ENCODE data around the gene ZNF598. TPM values are rescaled to one million over a fixed set of nuclear protein-coding genes. Genes with fewer than 3 reads are reported as not detected.

Gene ZNF598
- polyA plus RNA-seq, 1 experiment = 8.2 TPM

DNA sequence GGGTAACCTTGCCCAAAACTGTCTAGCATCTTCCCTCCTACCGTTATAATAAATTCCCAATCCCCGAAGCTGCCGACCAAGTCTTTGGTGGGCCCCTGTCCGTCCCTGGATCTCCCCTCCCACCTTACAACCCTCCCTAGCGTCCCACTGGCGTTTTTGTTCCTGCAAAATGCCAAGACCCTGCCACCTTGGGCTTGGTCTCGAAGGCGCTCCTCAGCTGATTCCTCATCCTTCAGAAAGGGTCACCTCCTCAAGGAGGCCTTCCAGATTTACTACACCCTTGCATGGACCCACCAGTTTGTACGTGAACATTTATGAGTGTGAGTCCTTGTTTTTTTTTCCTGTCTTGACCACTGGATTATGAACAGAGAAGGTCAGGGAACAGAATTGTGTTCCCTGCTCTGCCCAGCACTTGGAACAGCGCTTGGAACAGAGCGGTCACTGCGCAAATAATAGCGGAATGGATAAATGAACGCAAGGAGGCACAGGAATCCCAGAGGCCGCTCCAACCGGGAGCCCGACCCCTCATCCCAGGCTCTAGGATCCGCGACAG, 26.6 kb downstream of the ZNF598 start:
- no peak overlapping the region for H3K27ac ChIP-seq (ENCODE audit: low read depth, low read length)
- ChIA-PET POLR2A (interaction anchor here (0.6 to 3.6 kb wide), 3 partner anchors 11 to 272 kb away, joined by 5 to 14 read pairs (median 6); partner anchors contain the start of genes RPS2 and TBL3), CTCF (interaction anchor here (0.6 to 1.0 kb wide), 2 partner anchors 135 to 157 kb away, joined by 4 to 5 read pairs; no protein-coding TSS in a partner anchor)
- TF ChIP-seq, protein P1, sequence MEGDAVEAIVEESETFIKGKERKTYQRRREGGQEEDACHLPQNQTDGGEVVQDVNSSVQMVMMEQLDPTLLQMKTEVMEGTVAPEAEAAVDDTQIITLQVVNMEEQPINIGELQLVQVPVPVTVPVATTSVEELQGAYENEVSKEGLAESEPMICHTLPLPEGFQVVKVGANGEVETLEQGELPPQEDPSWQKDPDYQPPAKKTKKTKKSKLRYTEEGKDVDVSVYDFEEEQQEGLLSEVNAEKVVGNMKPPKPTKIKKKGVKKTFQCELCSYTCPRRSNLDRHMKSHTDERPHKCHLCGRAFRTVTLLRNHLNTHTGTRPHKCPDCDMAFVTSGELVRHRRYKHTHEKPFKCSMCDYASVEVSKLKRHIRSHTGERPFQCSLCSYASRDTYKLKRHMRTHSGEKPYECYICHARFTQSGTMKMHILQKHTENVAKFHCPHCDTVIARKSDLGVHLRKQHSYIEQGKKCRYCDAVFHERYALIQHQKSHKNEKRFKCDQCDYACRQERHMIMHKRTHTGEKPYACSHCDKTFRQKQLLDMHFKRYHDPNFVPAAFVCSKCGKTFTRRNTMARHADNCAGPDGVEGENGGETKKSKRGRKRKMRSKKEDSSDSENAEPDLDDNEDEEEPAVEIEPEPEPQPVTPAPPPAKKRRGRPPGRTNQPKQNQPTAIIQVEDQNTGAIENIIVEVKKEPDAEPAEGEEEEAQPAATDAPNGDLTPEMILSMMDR (IDR thresholded peaks at IDR 0.05; ENCODE audit: low read depth, low read length) = no peak
- peaks cover 36% of the 10 kb centered on the region for H3K27me3 ChIP-seq (ENCODE audit: control insufficient read depth, insufficient read depth, low read length)
- H3K9me3 ChIP-seq (ENCODE audit: control insufficient read depth, insufficient read depth, low read length) = peaks cover 3% of the 10 kb centered on the region; the same call in 1 of the 2 replicates
- no peak for DNase-seq (ENCODE audit: low read depth, low spot score)
- H3K4me3 ChIP-seq (ENCODE audit: low read depth, low read length) = peak overlapping the region; percentile 65

DNA sequence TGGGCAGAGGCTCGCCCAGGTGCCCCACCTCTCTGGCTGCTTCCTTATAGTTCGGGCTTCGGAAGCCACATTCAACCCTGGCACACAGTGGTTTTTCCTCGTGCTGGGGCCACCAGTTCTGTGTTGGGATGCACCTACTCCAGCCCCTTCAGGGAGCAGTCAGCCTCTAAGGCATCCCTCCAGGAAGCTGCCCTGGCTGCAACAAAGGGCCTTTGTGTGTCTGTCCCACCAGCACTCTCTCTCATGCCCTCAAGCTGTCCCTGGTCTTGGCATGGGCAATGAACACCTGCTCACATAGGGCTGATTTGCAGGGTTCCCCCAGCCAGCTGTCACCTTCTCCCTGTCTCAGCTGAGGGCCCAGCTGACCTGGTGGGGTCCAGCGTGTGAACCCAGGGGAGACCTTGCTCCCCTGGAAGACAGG, 27.6 kb downstream of the ZNF598 start:
- TF ChIP-seq, protein P1 (IDR thresholded peaks at IDR 0.05; ENCODE audit: low read depth, low read length) = no peak
- no peak for DNase-seq (ENCODE audit: low read depth, low spot score)
- H3K9me3 ChIP-seq (ENCODE audit: control insufficient read depth, insufficient read depth, low read length) = peaks cover 3% of the 10 kb centered on the region; the same call in 1 of the 2 replicates
- H3K27me3 ChIP-seq (ENCODE audit: control insufficient read depth, insufficient read depth, low read length) = peaks cover 36% of the 10 kb centered on the region
- H3K27ac ChIP-seq (ENCODE audit: low read depth, low read length) = no peak overlapping the region
- ChIA-PET CTCF (no interaction called here), POLR2A (interaction anchor here (0.6 to 3.6 kb wide), 3 partner anchors 13 to 174 kb away, joined by 3 to 14 read pairs (median 4); partner anchors contain the start of genes RPS2 and TRAF7)
- H3K4me3 ChIP-seq (ENCODE audit: low read depth, low read length) = no peak overlapping the region

- H3K9me3 ChIP-seq (ENCODE audit: control insufficient read depth, insufficient read depth, low read length) = peaks cover 3% of the 10 kb centered on the region; the same call in 1 of the 2 replicates
- ChIA-PET POLR2A (interaction anchor here (0.7 to 3.6 kb wide), 2 partner anchors 10 to 17 kb away, joined by 4 to 14 read pairs; partner anchors contain the start of gene RPS2), CTCF (interaction anchor here (1.6 kb wide), 1 partner anchor 159 kb away, joined by 10 read pairs; no protein-coding TSS in a partner anchor)
- no peak within 1 kb of the TSS for H3K27ac ChIP-seq (ENCODE audit: low read depth, low read length)
- H3K27me3 ChIP-seq (ENCODE audit: control insufficient read depth, insufficient read depth, low read length) = peaks cover 36% of the 10 kb centered on the region
- TF ChIP-seq, protein P1 (IDR thresholded peaks at IDR 0.05; ENCODE audit: low read depth, low read length) = no peak
- no peak within 1 kb of the TSS for H3K4me3 ChIP-seq (ENCODE audit: low read depth, low read length)
- DNase-seq (ENCODE audit: low read depth, low spot score) = no peak
Measured at GRCh38 chr16:1981398-1981836, 28.2 kb downstream of the ZNF598 start, which contains the start of gene NOXO1. Gene NOXO1, minus strand, starts transcription at chr16:1981469. Its CDS starts 290 bp downstream, at chr16:1981179.

DNA sequence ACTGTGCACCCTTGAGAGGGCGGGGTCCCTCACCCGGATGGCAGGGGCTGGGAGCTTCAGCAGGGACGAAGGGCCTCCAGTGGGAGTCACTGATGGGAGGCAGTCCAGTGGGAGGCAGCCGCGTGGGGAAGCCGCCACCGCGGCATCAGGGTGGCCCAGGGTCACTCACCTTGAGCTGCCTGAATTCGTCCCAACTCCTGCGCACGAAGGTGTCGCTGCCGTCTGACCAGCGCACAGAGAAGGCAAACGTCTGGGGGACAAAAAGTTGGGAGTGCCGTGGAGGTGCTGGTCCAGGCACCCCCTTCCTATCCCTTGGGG, 28.9 kb downstream of the ZNF598 start:
- Histone ChIP-seq H3K9me3 (ENCODE audit: control insufficient read depth, insufficient read depth, low read length) (peaks cover 3% of the 10 kb centered on the region; the same call in 1 of the 2 replicates), H3K27me3 (ENCODE audit: control insufficient read depth, insufficient read depth, low read length) (peaks cover 36% of the 10 kb centered on the region), H3K4me3 (ENCODE audit: low read depth, low read length) (no peak overlapping the region), H3K27ac (ENCODE audit: low read depth, low read length) (no peak overlapping the region)
- no peak for DNase-seq (ENCODE audit: low read depth, low spot score)
- ChIA-PET POLR2A (interaction anchor here (0.7 to 3.6 kb wide), 2 partner anchors 9 to 16 kb away, joined by 4 to 14 read pairs; partner anchors contain the start of gene RPS2), CTCF (interaction anchor here (1.6 kb wide), 1 partner anchor 160 kb away, joined by 10 read pairs; no protein-coding TSS in a partner anchor)
- TF ChIP-seq, protein P1 (IDR thresholded peaks at IDR 0.05; ENCODE audit: low read depth, low read length) = no peak
